ENCODE data around the gene VIPR2.
"Not testable (repeated sequence)": the region's sequence is repeated elsewhere in the genome, so short reads cannot be mapped to it uniquely, and the experiment has no call there.

The VIPR2 gene, protein sequence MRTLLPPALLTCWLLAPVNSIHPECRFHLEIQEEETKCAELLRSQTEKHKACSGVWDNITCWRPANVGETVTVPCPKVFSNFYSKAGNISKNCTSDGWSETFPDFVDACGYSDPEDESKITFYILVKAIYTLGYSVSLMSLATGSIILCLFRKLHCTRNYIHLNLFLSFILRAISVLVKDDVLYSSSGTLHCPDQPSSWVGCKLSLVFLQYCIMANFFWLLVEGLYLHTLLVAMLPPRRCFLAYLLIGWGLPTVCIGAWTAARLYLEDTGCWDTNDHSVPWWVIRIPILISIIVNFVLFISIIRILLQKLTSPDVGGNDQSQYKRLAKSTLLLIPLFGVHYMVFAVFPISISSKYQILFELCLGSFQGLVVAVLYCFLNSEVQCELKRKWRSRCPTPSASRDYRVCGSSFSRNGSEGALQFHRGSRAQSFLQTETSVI

DNA sequence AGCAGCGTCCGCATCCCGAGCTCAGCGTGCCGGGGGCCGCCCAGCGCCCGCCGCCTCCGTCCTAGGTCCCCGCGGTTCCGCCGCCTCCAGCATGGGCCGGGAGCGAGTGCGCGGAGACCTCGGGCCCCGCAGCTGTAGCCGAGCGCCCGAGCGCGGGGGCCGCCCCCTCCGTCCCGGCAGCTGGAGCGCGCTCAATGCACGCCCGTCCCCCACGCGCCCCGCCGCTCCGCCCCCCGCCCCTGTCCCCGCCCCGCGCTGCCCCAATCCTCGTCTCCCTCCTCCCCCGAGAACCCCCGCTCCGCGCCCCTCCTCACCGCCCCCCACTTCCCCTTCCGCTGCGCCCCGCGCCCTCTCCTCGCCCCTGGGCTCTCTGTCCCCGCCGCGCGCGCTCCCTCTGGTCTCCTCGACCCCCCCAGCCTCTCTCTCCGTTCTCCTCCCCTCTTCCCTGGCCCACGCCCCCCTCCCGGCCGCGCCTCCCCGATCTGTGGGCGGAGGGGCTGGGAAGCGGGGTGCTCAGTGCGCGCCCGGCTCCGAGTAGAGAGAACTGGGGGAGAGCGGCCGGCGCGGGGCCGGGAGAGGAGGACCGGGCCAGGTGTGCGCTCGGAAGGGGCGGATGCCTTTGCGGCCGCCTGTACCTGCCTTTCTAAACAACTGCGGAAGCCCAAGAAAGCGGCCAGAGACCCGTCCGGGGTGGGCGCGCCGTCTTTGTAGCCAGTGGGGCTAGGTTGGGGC, at the start of gene VIPR2:
VIPR2 (minus strand) TSS at position 110 of the 732 bp plus-strand sequence; CDS start at position 14, 96 bp downstream.
- peak; percentile 76 for ATAC-seq (replicated peaks; ENCODE audit: extremely low read depth, poor library complexity, severe bottlenecking)
- no peak for DNase-seq (ENCODE audit: low spot score in 2 of 2)
- Mint-ChIP-seq H3K27ac (ENCODE audit: low read depth) (no peak within 1 kb of the TSS), H3K27me3 (no peaks in the 10 kb centered on the region), H3K36me3 (ENCODE audit: insufficient read depth) (peaks cover 4% of the 10 kb centered on the region), H3K9me3 (no peaks in the 10 kb centered on the region), H3K4me1 (no peaks in the 10 kb centered on the region), H3K4me3 (peak within 1 kb of the TSS; percentile 68)

DNA sequence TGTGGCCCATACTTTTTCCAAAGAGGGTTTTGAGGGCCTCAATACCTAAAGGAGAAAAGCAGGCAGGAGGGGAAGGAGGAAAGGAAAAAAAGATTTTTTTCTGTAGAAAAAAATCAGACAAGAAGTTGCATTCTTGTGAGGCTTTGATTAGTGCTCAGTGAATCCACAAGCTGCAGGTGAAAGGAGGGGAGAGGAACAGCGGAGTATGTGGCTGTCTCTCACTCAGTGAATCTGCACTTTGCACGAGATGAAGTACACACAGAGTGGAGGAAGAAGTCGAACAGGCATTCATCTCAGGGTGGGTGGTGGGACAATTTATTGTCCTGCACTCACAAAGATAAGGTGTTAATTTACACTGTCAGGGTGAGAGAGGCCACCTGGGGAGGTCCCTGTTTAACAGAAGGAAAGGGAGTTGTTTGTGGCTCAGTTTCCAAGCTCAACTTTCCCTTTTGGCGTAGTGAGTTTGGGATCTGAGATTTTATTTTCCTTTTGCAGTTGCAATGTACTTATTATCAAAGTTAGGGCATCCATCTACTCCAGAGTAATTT, 49.0 kb upstream of the VIPR2 start:
- no peak for ATAC-seq (replicated peaks; ENCODE audit: extremely low read depth, poor library complexity, severe bottlenecking)
- Mint-ChIP-seq H3K4me3 (peak overlapping the region; percentile 29), H3K4me1 (peaks cover 56% of the 10 kb centered on the region), H3K36me3 (ENCODE audit: insufficient read depth) (peaks cover 8% of the 10 kb centered on the region), H3K27ac (ENCODE audit: low read depth) (peak overlapping the region; percentile 81), H3K27me3 (no peaks in the 10 kb centered on the region), H3K9me3 (peaks cover 11% of the 10 kb centered on the region)
- no peak for DNase-seq (ENCODE audit: low spot score in 2 of 2)

DNA sequence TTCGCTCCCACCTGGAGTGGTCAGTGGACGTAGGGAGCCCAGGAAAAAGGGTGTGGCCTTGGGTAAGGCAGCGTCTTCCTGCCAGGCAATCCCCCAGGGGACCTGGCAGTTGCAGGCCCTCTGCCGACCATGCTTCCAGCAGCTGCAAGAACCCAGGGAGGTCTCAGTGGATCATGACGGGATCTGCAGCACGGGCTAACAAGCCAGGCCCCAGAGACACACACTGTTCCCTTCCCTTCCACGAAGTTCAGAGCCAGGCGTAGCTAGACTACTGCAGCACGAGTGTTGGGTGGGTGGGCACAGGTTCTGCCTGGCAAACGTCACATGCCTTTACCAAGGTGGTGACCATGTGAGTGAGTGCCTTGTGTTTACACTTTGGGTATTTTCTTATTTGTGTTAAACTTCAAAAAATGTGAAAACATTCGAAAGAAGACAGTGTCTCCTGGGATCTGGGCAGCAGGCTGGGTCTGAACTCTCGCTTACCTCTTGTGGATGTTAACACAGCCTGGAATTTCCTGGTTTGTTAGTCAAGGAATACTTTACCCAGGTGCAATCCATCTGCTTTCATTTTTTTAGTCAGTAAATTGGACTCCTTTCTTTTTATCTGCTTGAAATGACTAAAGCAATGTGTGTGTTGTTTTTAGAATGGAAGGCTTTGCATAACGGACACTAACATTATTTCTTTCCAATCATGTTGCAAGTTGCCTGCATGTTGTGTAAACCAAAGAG, 48.2 kb upstream of the VIPR2 start:
- H3K36me3 Mint-ChIP-seq (ENCODE audit: insufficient read depth), result peaks cover 6% of the 10 kb centered on the region
- H3K4me3 Mint-ChIP-seq, result no peak overlapping the region
- no peaks in the 10 kb centered on the region for H3K27me3 Mint-ChIP-seq
- peaks cover 11% of the 10 kb centered on the region for H3K9me3 Mint-ChIP-seq
- H3K4me1 Mint-ChIP-seq, result peaks cover 48% of the 10 kb centered on the region
- H3K27ac Mint-ChIP-seq (ENCODE audit: low read depth), result peak overlapping the region; percentile 81
- DNase-seq (ENCODE audit: low spot score in 2 of 2) (no peak), ATAC-seq (replicated peaks; ENCODE audit: extremely low read depth, poor library complexity, severe bottlenecking) (no peak)

DNA sequence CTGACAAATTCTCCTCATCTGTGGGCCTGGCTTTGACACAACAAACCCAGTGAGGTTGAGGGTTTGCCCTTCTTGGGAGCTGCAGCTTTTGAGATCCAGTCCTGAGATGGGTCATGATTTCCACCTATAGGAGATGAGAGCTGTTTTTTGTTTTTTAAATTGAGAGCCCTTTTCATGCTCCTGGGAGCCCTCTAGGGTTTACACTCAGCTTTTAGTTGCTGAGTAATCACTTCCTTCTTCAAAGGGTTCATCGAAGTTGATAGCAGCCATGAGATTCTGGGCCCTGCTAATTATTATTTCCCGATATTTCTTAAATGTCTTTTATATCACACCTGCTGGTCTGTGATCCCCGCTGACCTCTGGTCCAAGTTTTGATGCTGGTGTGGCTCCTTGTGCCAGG, 47.3 kb upstream of the VIPR2 start:
- Mint-ChIP-seq H3K27ac (ENCODE audit: low read depth) (peak overlapping the region; percentile 68), H3K9me3 (peaks cover 11% of the 10 kb centered on the region), H3K27me3 (no peaks in the 10 kb centered on the region), H3K4me3 (no peak overlapping the region), H3K4me1 (peaks cover 40% of the 10 kb centered on the region), H3K36me3 (ENCODE audit: insufficient read depth) (peaks cover 2% of the 10 kb centered on the region)
- DNase-seq (ENCODE audit: low spot score in 2 of 2), result no peak
- no peak for ATAC-seq (replicated peaks; ENCODE audit: extremely low read depth, poor library complexity, severe bottlenecking)

DNA sequence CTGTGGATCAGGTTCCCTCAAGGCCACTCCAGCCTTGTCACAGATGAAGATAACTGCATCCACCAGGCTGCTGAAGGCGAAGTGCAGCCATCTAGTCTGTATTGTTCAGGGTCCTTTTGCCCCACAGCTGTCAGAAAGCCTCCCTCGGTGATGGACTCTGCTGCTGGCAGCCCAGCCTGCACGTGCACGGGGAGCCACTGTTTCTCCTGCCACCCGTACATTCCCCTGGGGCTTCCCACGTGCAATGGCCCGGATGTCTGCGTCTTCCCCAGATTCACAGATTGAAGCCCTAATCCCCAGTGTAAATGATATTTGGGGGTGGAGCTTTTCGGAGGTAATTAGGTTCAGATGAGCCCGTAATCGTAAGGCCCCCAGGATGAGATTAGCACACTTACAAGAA, 46.6 kb upstream of the VIPR2 start:
- Mint-ChIP-seq H3K36me3 (ENCODE audit: insufficient read depth) (peaks cover 2% of the 10 kb centered on the region), H3K27ac (ENCODE audit: low read depth) (no peak overlapping the region), H3K4me3 (no peak overlapping the region), H3K9me3 (peaks cover 11% of the 10 kb centered on the region), H3K27me3 (peaks cover 7% of the 10 kb centered on the region), H3K4me1 (peaks cover 33% of the 10 kb centered on the region)
- ATAC-seq (replicated peaks; ENCODE audit: extremely low read depth, poor library complexity, severe bottlenecking) (no peak), DNase-seq (ENCODE audit: low spot score in 2 of 2) (no peak)

DNA sequence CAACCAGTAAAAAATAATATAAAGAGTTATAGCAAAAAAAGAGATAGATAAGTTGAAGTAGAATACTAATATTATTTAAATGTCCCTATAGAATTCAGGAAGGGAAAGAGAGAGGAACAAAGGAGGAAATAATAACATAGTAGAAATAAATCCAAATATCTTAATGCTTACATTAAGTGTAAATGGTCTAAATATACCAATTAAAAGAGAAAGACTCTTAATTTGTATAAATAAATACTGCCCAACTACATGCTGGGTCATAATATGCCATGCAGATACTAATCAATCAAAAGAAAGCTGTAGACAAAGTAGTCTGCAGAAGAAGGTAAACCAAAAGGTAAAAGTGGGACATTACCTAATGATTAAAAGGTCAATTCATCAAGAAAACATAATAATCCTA, 43.3 kb upstream of the VIPR2 start:
- Mint-ChIP-seq H3K27me3 (peaks cover 16% of the 10 kb centered on the region), H3K4me1 (peaks cover 14% of the 10 kb centered on the region), H3K27ac (ENCODE audit: low read depth) (no peak overlapping the region), H3K9me3 (peaks cover 10% of the 10 kb centered on the region), H3K36me3 (ENCODE audit: insufficient read depth) (peaks cover 2% of the 10 kb centered on the region), H3K4me3 (no peak overlapping the region)
- no peak for DNase-seq (ENCODE audit: low spot score in 2 of 2)
- ATAC-seq (replicated peaks; ENCODE audit: extremely low read depth, poor library complexity, severe bottlenecking), result no peak

DNA sequence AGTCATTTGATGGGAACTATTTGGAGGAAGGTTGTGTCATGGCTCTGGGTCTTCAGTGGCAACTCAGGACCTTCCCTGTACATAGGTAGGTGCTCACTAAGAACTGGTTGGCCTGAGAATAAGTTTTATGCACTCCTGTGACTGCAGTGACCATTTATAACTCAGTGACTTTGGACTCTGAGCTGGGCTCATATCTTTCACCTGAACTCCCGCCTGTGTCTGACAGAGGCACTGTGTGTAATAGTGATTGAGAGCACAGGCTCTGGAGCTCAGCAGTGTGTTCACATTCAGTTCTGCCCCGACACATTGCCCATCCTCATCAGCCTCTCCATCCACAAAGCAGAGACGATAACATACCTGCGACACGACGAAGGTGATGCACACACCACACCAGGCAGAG, 34.6 kb upstream of the VIPR2 start:
- no peak for DNase-seq (ENCODE audit: low spot score in 2 of 2)
- peaks cover 17% of the 10 kb centered on the region for H3K4me1 Mint-ChIP-seq
- H3K9me3 Mint-ChIP-seq, result peaks cover 14% of the 10 kb centered on the region
- H3K27ac Mint-ChIP-seq (ENCODE audit: low read depth), result no peak overlapping the region
- H3K27me3 Mint-ChIP-seq, result no peaks in the 10 kb centered on the region
- no peak for ATAC-seq (replicated peaks; ENCODE audit: extremely low read depth, poor library complexity, severe bottlenecking)
- H3K36me3 Mint-ChIP-seq (ENCODE audit: insufficient read depth), result peaks cover 7% of the 10 kb centered on the region
- H3K4me3 Mint-ChIP-seq, result no peak overlapping the region

DNA sequence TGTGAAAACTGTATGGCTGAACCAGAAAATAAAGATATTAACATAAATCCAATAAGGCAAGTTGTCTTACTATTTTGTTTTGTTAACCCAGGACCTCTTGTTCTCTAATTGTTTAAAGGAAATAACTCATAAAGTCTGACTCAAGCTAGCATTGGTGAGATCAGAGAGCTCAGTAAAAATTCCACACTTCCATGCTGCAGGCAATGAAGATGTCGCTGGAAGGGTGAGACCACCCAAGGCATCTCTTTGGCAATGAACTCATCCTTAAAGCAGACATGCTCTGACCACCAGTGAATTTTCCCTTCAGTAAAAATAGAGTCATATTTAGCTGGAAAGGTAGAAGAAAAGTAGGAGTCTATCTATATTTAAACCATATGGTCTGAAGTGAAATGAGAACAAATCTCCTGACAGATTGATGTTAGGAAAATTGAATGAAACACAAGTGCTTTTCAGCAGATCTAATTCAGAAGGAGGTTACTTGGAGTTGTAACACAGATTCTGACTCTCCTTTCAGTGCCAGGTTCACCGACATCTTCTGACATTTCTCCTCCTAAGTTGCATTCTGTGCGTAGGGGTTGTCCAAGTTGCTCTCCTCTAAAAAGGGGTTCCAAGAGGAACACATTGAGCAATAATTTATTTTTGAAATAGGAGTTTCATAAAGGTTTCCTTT, 32.8 kb upstream of the VIPR2 start:
- Mint-ChIP-seq H3K27ac (ENCODE audit: low read depth) (no peak overlapping the region), H3K9me3 (peaks cover 14% of the 10 kb centered on the region), H3K36me3 (ENCODE audit: insufficient read depth) (peaks cover 7% of the 10 kb centered on the region), H3K4me1 (peaks cover 27% of the 10 kb centered on the region), H3K27me3 (no peaks in the 10 kb centered on the region), H3K4me3 (no peak overlapping the region)
- DNase-seq (ENCODE audit: low spot score in 2 of 2) (no peak), ATAC-seq (replicated peaks; ENCODE audit: extremely low read depth, poor library complexity, severe bottlenecking) (no peak)

DNA sequence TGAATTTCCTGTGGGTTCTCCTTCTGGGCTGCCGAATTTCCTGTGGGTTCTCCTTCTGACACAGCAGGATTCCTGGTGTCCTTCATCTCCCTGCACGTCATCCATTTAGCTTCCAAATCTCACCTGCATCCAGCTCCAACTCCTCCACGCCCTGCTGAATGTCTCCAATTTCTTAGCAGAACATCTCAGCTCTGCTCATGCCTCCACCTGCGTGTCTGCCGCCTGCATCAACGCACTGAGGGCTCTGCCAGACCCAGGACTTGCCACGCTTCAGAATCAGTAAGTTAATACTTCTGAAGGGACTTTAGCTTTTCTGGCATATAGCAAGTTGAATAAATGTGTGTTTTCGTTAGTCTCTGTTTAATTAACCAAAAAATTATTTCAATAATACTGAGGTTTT, 31.1 kb upstream of the VIPR2 start:
- peaks cover 14% of the 10 kb centered on the region for H3K9me3 Mint-ChIP-seq
- no peak overlapping the region for H3K4me3 Mint-ChIP-seq
- H3K27ac Mint-ChIP-seq (ENCODE audit: low read depth), result peak overlapping the region; percentile 83
- H3K27me3 Mint-ChIP-seq, result no peaks in the 10 kb centered on the region
- H3K36me3 Mint-ChIP-seq (ENCODE audit: insufficient read depth), result peaks cover 7% of the 10 kb centered on the region
- no peak for DNase-seq (ENCODE audit: low spot score in 2 of 2)
- H3K4me1 Mint-ChIP-seq, result peaks cover 27% of the 10 kb centered on the region
- ATAC-seq (replicated peaks; ENCODE audit: extremely low read depth, poor library complexity, severe bottlenecking), result no peak

DNA sequence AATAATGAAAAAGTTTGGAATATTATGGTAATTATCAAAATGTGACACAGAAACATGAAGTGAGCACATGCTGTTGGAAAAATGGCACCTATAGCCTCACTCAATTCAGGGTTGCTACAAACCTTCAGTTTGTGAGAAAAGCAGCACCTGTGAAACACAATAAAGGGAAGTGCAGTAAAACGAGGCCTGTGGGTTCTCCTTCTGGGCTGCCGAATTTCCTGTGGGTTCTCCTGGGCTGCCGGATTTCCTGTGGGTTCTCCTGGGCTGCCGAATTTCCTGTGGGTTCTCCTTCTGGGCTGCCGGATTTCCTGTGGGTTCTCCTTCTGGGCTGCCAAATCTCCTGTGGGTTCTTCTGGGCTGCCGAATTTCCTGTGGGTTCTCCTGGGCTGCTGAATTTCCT, 30.4 kb upstream of the VIPR2 start:
- peak; percentile 68 for ATAC-seq (replicated peaks; ENCODE audit: extremely low read depth, poor library complexity, severe bottlenecking)

DNA sequence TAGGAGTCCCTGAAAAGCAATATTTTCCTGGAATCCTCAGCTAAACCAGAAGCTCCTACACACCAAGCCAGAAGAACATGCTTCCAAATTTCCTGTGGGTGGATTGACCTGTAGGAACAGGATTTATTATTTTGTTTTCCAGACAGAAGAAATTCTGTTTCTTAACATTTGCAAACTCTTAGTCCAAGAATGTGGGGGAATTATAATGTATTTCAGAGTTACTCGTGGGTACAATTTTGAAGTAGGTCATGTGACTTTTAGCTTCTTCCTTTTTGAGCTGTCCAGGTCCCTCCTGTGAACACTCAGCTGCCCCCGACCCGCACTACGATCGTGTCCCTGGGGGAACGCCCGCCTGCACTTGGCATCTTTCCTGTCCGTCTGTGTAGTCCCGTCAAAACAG, 27.7 kb upstream of the VIPR2 start:
- H3K9me3 Mint-ChIP-seq, result peaks cover 14% of the 10 kb centered on the region
- DNase-seq (ENCODE audit: low spot score in 2 of 2), result no peak
- no peak for ATAC-seq (replicated peaks; ENCODE audit: extremely low read depth, poor library complexity, severe bottlenecking)
- no peaks in the 10 kb centered on the region for H3K27me3 Mint-ChIP-seq
- H3K27ac Mint-ChIP-seq (ENCODE audit: low read depth), result no peak overlapping the region
- H3K4me1 Mint-ChIP-seq, result peaks cover 27% of the 10 kb centered on the region
- H3K4me3 Mint-ChIP-seq, result no peak overlapping the region
- H3K36me3 Mint-ChIP-seq (ENCODE audit: insufficient read depth), result peaks cover 3% of the 10 kb centered on the region

More for the DNA sequence above, 30.4 kb upstream of the VIPR2 start:
- Mint-ChIP-seq H3K4me1 (peaks cover 27% of the 10 kb centered on the region), H3K9me3 (peaks cover 14% of the 10 kb centered on the region), H3K27ac (ENCODE audit: low read depth) (peak overlapping the region; percentile 10)
- DNase-seq (ENCODE audit: low spot score in 2 of 2), result peak in 1 of 2 donors; percentile 49
- H3K36me3 Mint-ChIP-seq (ENCODE audit: insufficient read depth); H3K4me3 Mint-ChIP-seq; H3K27me3 Mint-ChIP-seq: not testable (repeated sequence)

DNA sequence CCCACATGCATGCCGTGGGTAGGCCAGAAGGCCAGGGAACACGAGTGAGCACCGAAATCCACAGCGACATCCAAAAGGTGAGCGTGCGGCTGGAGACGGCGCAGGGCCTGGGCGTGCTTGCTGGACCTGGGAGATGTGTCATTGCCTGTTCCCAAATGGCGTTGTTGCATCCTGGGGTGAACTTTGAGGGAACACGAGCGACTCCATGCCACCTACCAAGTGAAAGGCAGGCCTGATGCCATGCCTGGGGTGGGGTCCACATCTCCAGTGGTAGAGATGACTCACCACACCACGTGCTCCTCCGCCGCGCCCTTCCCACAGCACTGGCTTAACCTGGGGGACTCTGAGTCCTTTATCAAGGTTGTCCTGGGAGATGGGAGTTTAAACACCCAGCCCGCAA, 24.7 kb upstream of the VIPR2 start:
- no peak for DNase-seq (ENCODE audit: low spot score in 2 of 2)
- Mint-ChIP-seq H3K27me3 (no peaks in the 10 kb centered on the region), H3K9me3 (peaks cover 5% of the 10 kb centered on the region), H3K4me3 (no peak overlapping the region), H3K27ac (ENCODE audit: low read depth) (no peak overlapping the region), H3K36me3 (ENCODE audit: insufficient read depth) (no peaks in the 10 kb centered on the region), H3K4me1 (peaks cover 12% of the 10 kb centered on the region)
- ATAC-seq (replicated peaks; ENCODE audit: extremely low read depth, poor library complexity, severe bottlenecking), result no peak

Measured in central memory CD8-positive, alpha-beta T cell (primary cell).